ENCODE data around the gene ZCRB1.

- TF ChIP-seq CTCF (IDR thresholded peaks at IDR 0.05) (no peak), POLR2A (IDR thresholded peaks at IDR 0.05) (no peak)
Measured at GRCh38 chr12:42362647-42363260, 36.9 kb upstream of the ZCRB1 start.
